ENCODE results near the gene NOS3.

Gene NOS3

GRCh38 chr7:150958597-150958996 lies 32.2 kb upstream of the NOS3 start:
- no peaks in the 10 kb centered on the region for H3K27me3 ChIP-seq (replicated peaks; ENCODE audit: control insufficient read depth, insufficient read depth, low read length)
- no peaks in the 10 kb centered on the region for H3K36me3 ChIP-seq (ENCODE audit: control insufficient read depth, insufficient read depth, low read length)
- DNase-seq (ENCODE audit: extremely low read depth, insufficient read length): no peak
- no peak overlapping the region for H3K4me3 ChIP-seq (replicated peaks; ENCODE audit: low read depth, low read length)
- no peak for TF ChIP-seq CTCF (IDR thresholded peaks at IDR 0.05; ENCODE audit: insufficient read depth, low read length, poor library complexity, severe bottlenecking)

- H3K4me3 ChIP-seq (replicated peaks; ENCODE audit: low read depth, low read length): no peak overlapping the region
- no peak for DNase-seq (ENCODE audit: extremely low read depth, insufficient read length)
- no peaks in the 10 kb centered on the region for H3K27me3 ChIP-seq (replicated peaks; ENCODE audit: control insufficient read depth, insufficient read depth, low read length)
- no peak for TF ChIP-seq CTCF (IDR thresholded peaks at IDR 0.05; ENCODE audit: insufficient read depth, low read length, poor library complexity, severe bottlenecking)
- no peaks in the 10 kb centered on the region for H3K36me3 ChIP-seq (ENCODE audit: control insufficient read depth, insufficient read depth, low read length)
Observed at GRCh38 chr7:150959081-150959480, 31.7 kb upstream of the NOS3 start.

- no peak overlapping the region for H3K4me3 ChIP-seq (replicated peaks; ENCODE audit: low read depth, low read length)
- H3K27me3 ChIP-seq (replicated peaks; ENCODE audit: control insufficient read depth, insufficient read depth, low read length): no peaks in the 10 kb centered on the region
- H3K36me3 ChIP-seq (ENCODE audit: control insufficient read depth, insufficient read depth, low read length): no peaks in the 10 kb centered on the region
- no peak for DNase-seq (ENCODE audit: extremely low read depth, insufficient read length)
- TF ChIP-seq CTCF (IDR thresholded peaks at IDR 0.05; ENCODE audit: insufficient read depth, low read length, poor library complexity, severe bottlenecking): no peak
Observed at GRCh38 chr7:150959739-150960734, 30.8 kb upstream of the NOS3 start.

- Histone ChIP-seq H3K36me3 (ENCODE audit: control insufficient read depth, insufficient read depth, low read length) (no peaks in the 10 kb centered on the region), H3K27me3 (replicated peaks; ENCODE audit: control insufficient read depth, insufficient read depth, low read length) (peaks cover 2% of the 10 kb centered on the region), H3K4me3 (replicated peaks; ENCODE audit: low read depth, low read length) (no peak overlapping the region)
- no peak for DNase-seq (ENCODE audit: extremely low read depth, insufficient read length)
- no peak for TF ChIP-seq CTCF (IDR thresholded peaks at IDR 0.05; ENCODE audit: insufficient read depth, low read length, poor library complexity, severe bottlenecking)
Observed at GRCh38 chr7:150961510-150962289, 29.1 kb upstream of the NOS3 start.

GRCh38 chr7:150962290-150962552 lies 28.6 kb upstream of the NOS3 start:
- no peak for DNase-seq (ENCODE audit: extremely low read depth, insufficient read length)
- Histone ChIP-seq H3K27me3 (replicated peaks; ENCODE audit: control insufficient read depth, insufficient read depth, low read length) (peaks cover 2% of the 10 kb centered on the region), H3K4me3 (replicated peaks; ENCODE audit: low read depth, low read length) (no peak overlapping the region), H3K36me3 (ENCODE audit: control insufficient read depth, insufficient read depth, low read length) (no peaks in the 10 kb centered on the region)
- no peak for TF ChIP-seq CTCF (IDR thresholded peaks at IDR 0.05; ENCODE audit: insufficient read depth, low read length, poor library complexity, severe bottlenecking)

Measured in GM06990 (cell line).